ENCODE results near the gene PPT2.
"Not testable (repeated sequence)": the region's sequence is repeated elsewhere in the genome, so short reads cannot be mapped to it uniquely, and the experiment has no call there.

The PPT2 gene

GRCh38 chr6:32189069-32189741 lies 35.3 kb downstream of the PPT2 start:
- no peak for DNase-seq (ENCODE audit: low spot score)

- no peak for DNase-seq (ENCODE audit: low spot score)
These were observed 35.8 kb downstream of the PPT2 start for GRCh38 chr6:32189742-32190053.

- DNase-seq (ENCODE audit: low spot score), result peak; percentile 96
These were observed 36.3 kb downstream of the PPT2 start, which contains the start of gene PBX2 for GRCh38 chr6:32190054-32190851. Gene PBX2 (minus strand): TSS chr6:32190202. CDS start chr6:32189915, 287 bp downstream.

GRCh38 chr6:32190911-32191677 lies 37.2 kb downstream of the PPT2 start:
- DNase-seq (ENCODE audit: low spot score), result no peak

GRCh38 chr6:32191696-32192607 lies 38.0 kb downstream of the PPT2 start:
- no peak for DNase-seq (ENCODE audit: low spot score)

- DNase-seq (ENCODE audit: low spot score), result peak; percentile 55
These were observed 38.7 kb downstream of the PPT2 start, which contains the start of gene GPSM3 for GRCh38 chr6:32192608-32193039. Gene GPSM3 (minus strand): TSS chr6:32192643. CDS start chr6:32192513, 130 bp downstream.

- DNase-seq (ENCODE audit: low spot score), result not testable (repeated sequence)
These were observed 39.2 kb downstream of the PPT2 start for GRCh38 chr6:32193096-32193495.

- DNase-seq (ENCODE audit: low spot score), result no peak
These were observed 40.4 kb downstream of the PPT2 start for GRCh38 chr6:32194388-32194787.

GRCh38 chr6:32194825-32195651 lies 41.1 kb downstream of the PPT2 start:
- DNase-seq (ENCODE audit: low spot score), result peak; percentile 84

GRCh38 chr6:32195652-32195901 lies 41.6 kb downstream of the PPT2 start:
- DNase-seq (ENCODE audit: low spot score), result peak; percentile 100

GRCh38 chr6:32195902-32196681 lies 42.2 kb downstream of the PPT2 start:
- peak; percentile 95 for DNase-seq (ENCODE audit: low spot score)

GRCh38 chr6:32196682-32197616 lies 43.0 kb downstream of the PPT2 start:
- peak; percentile 74 for DNase-seq (ENCODE audit: low spot score)

GRCh38 chr6:32198345-32198696 lies 44.4 kb downstream of the PPT2 start:
- DNase-seq (ENCODE audit: low spot score), result no peak

- DNase-seq (ENCODE audit: low spot score), result no peak
These were observed 44.9 kb downstream of the PPT2 start for GRCh38 chr6:32198866-32199265.

- DNase-seq (ENCODE audit: low spot score), result no peak
These were observed 47.0 kb downstream of the PPT2 start for GRCh38 chr6:32200711-32201475.

GRCh38 chr6:32202186-32202585 lies 48.2 kb downstream of the PPT2 start:
- no peak for DNase-seq (ENCODE audit: low spot score)

GRCh38 chr6:32203426-32204267 lies 49.7 kb downstream of the PPT2 start:
- DNase-seq (ENCODE audit: low spot score), result no peak

Data from pons (tissue), 1 donor.